ENCODE measurements around the gene ANTKMT.

- TF ChIP-seq CTCF (IDR thresholded peaks at IDR 0.05) (no peak), EP300 (IDR thresholded peaks at IDR 0.05) (no peak), POLR2A (IDR thresholded peaks at IDR 0.05) (no peak)
Observed at GRCh38 chr16:724188-725040, 3.5 kb downstream of the ANTKMT start.
